Activated naive CD4-positive, alpha-beta T cell treated with anti-CD3 and anti-CD28 coated beads, Interleukin-2, amount 10 ng/mL, durations not matched to agents 7 days and 5 days (primary cell): ENCODE results near the gene KCNT2.

ENCODE experiments used
- CTCF ChIA-PET: fragments of 350-600 bp; sonication (Branson Sonifier 250); formaldehyde crosslinking; loops from one replicate; lab custom pipeline; 2021; ENCODE audit warnings: antibody characterized with exemption; lab: Charles Lee
- DNase-seq: peaks from one replicate; pipeline ENCODE4 v3.0.0-alpha.2; 2020
- H3K27ac Mint-ChIP-seq: one replicate; pipeline ENCODE4 v1.8.0; 2021; ENCODE audit warnings: mild to moderate bottlenecking, moderate library complexity, mixed read lengths
- H3K27me3 Mint-ChIP-seq: one replicate; pipeline ENCODE4 v1.8.0; 2021; ENCODE audit warnings: mild to moderate bottlenecking, mixed read lengths
- H3K36me3 Mint-ChIP-seq: one replicate; pipeline ENCODE4 v1.8.0; 2021; ENCODE audit warnings: mixed read lengths
- H3K4me1 Mint-ChIP-seq: one replicate; pipeline ENCODE4 v1.8.0; 2021; ENCODE audit warnings: mixed read lengths
- H3K4me3 Mint-ChIP-seq: one replicate; pipeline ENCODE4 v1.8.0; 2021; ENCODE audit warnings: mild to moderate bottlenecking, moderate library complexity, mixed read lengths
- H3K9me3 Mint-ChIP-seq: one replicate; pipeline ENCODE4 v1.8.0; 2021; ENCODE audit warnings: mixed read lengths

KCNT2 gene

GRCh38 chr1:196437671-196438070 is 170.6 kb downstream of the KCNT2 start:
- Mint-ChIP-seq H3K36me3 (no peaks in the 10 kb centered on the region), H3K4me1 (no peaks in the 10 kb centered on the region), H3K27ac (no peak overlapping the region), H3K27me3 (no peaks in the 10 kb centered on the region), H3K4me3 (no peak overlapping the region), H3K9me3 (no peaks in the 10 kb centered on the region)
- DNase-seq: no peak
- CTCF ChIA-PET: no interaction called here

DNA sequence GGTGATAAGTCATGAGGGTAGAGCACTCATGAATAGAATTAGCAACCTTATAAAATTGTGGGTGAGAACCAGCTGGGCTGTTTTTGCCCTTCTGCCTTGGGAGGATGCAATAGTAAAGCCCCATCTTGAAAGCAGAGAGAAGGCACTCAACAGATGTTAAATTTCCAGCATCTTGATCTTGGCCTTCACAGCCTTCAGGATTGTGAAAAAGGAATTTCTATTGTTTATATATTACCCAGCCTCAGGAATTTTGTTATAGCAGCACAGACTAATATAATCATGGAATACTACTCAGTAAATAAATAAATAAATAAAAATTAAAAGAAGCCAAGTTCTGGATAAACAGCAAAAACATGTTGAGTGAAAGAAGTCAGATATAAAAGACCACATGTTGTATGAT is 175.2 kb downstream of the KCNT2 start:
- no peak overlapping the region for H3K4me3 Mint-ChIP-seq
- no peak for DNase-seq
- H3K27ac Mint-ChIP-seq: no peak overlapping the region
- no peaks in the 10 kb centered on the region for H3K4me1 Mint-ChIP-seq
- CTCF ChIA-PET: no interaction called here
- H3K9me3 Mint-ChIP-seq: peaks cover 2% of the 10 kb centered on the region
- no peaks in the 10 kb centered on the region for H3K36me3 Mint-ChIP-seq
- no peaks in the 10 kb centered on the region for H3K27me3 Mint-ChIP-seq

DNA sequence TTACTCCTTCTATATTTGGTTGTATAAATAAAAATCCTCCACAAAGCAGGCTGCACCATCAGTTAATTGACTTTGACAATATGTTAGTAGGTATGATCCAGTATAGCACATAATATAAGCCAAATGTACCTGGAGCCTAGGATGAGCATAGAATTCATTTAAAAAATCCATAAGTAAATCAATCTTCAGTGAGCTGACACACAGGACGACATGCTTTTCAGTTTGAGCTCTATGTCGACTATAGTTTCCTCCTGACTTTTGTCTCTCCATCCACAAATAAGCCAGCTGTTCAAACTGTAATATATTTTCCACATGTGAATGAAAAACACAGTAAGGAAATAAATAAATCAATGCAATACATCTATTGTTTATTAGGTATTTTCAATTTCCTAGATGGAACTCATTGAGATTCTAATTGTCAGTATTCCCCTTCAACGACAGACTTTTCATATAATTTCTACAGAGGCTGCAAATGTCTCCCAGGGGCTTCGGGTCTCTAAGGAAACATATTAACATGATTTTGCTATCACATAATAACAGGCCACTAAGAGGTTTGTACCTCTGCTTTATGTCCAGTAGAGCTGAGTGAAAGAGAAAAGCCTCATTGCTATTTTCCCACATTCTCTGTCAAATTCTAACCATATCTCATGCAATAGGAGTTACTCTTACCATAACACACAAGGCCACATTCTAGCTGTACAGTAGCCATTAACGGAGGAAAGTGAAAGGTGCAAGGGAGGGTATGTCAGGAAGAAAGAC is 180.1 kb downstream of the KCNT2 start:
- no peaks in the 10 kb centered on the region for H3K4me1 Mint-ChIP-seq
- DNase-seq: no peak
- H3K9me3 Mint-ChIP-seq: peaks cover 2% of the 10 kb centered on the region
- H3K27me3 Mint-ChIP-seq: no peaks in the 10 kb centered on the region
- CTCF ChIA-PET: no interaction called here
- H3K27ac Mint-ChIP-seq: no peak overlapping the region
- no peak overlapping the region for H3K4me3 Mint-ChIP-seq
- no peaks in the 10 kb centered on the region for H3K36me3 Mint-ChIP-seq

GRCh38 chr1:196425513-196425912 is 182.7 kb downstream of the KCNT2 start:
- Mint-ChIP-seq H3K27ac (no peak overlapping the region), H3K36me3 (no peaks in the 10 kb centered on the region), H3K9me3 (no peaks in the 10 kb centered on the region), H3K4me1 (no peaks in the 10 kb centered on the region), H3K4me3 (no peak overlapping the region), H3K27me3 (no peaks in the 10 kb centered on the region)
- CTCF ChIA-PET: interaction anchor here (0.6 kb wide), 1 partner anchor 1037 kb away, joined by 4 read pairs; no protein-coding TSS in a partner anchor
- no peak for DNase-seq

- H3K9me3 Mint-ChIP-seq: no peaks in the 10 kb centered on the region
- H3K4me3 Mint-ChIP-seq: no peak overlapping the region
- CTCF ChIA-PET: no interaction called here
- no peak for DNase-seq
- H3K27ac Mint-ChIP-seq: no peak overlapping the region
- no peaks in the 10 kb centered on the region for H3K36me3 Mint-ChIP-seq
- no peaks in the 10 kb centered on the region for H3K27me3 Mint-ChIP-seq
- no peaks in the 10 kb centered on the region for H3K4me1 Mint-ChIP-seq
These were observed 184.6 kb downstream of the KCNT2 start for GRCh38 chr1:196423612-196424011.

GRCh38 chr1:196418772-196419171 is 189.5 kb downstream of the KCNT2 start:
- no peaks in the 10 kb centered on the region for H3K27me3 Mint-ChIP-seq
- H3K27ac Mint-ChIP-seq: no peak overlapping the region
- no peaks in the 10 kb centered on the region for H3K4me1 Mint-ChIP-seq
- H3K4me3 Mint-ChIP-seq: no peak overlapping the region
- H3K36me3 Mint-ChIP-seq: no peaks in the 10 kb centered on the region
- DNase-seq: no peak
- CTCF ChIA-PET: no interaction called here
- no peaks in the 10 kb centered on the region for H3K9me3 Mint-ChIP-seq

DNA sequence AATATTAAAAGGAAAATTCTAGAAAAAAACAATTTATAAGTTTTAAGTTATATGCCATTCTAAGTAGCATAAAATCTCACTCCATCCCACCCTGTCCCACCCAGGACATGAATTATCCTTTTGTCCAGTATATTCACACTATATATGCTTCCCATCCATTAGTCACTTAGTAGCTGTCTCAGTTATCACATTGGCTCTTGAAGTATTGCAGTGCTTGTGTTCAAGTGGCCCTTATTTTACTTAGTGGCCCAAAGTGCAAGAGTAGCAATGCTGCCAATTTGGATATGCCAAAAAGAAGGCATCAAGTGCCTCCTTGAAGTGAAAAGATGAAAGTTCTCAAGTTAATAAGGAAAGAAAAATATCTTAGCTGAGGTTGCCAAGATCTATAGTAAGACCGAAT is 192.3 kb downstream of the KCNT2 start:
- Mint-ChIP-seq H3K36me3 (no peaks in the 10 kb centered on the region), H3K9me3 (no peaks in the 10 kb centered on the region), H3K4me3 (no peak overlapping the region), H3K4me1 (no peaks in the 10 kb centered on the region), H3K27ac (no peak overlapping the region), H3K27me3 (no peaks in the 10 kb centered on the region)
- no peak for DNase-seq
- CTCF ChIA-PET: no interaction called here

- H3K4me1 Mint-ChIP-seq: no peaks in the 10 kb centered on the region
- H3K36me3 Mint-ChIP-seq: no peaks in the 10 kb centered on the region
- CTCF ChIA-PET: no interaction called here
- DNase-seq: no peak
- H3K4me3 Mint-ChIP-seq: no peak overlapping the region
- no peaks in the 10 kb centered on the region for H3K9me3 Mint-ChIP-seq
- H3K27me3 Mint-ChIP-seq: no peaks in the 10 kb centered on the region
- H3K27ac Mint-ChIP-seq: no peak overlapping the region
These were observed 195.9 kb downstream of the KCNT2 start for GRCh38 chr1:196412326-196412725.

- no peaks in the 10 kb centered on the region for H3K36me3 Mint-ChIP-seq
- H3K4me3 Mint-ChIP-seq: no peak overlapping the region
- no peak overlapping the region for H3K27ac Mint-ChIP-seq
- H3K27me3 Mint-ChIP-seq: no peaks in the 10 kb centered on the region
- DNase-seq: no peak
- H3K4me1 Mint-ChIP-seq: no peaks in the 10 kb centered on the region
- no peaks in the 10 kb centered on the region for H3K9me3 Mint-ChIP-seq
- CTCF ChIA-PET: no interaction called here
These were observed 197.5 kb downstream of the KCNT2 start for GRCh38 chr1:196410768-196411167.

GRCh38 chr1:196409586-196409985 is 198.7 kb downstream of the KCNT2 start:
- no peaks in the 10 kb centered on the region for H3K4me1 Mint-ChIP-seq
- no peaks in the 10 kb centered on the region for H3K9me3 Mint-ChIP-seq
- no peaks in the 10 kb centered on the region for H3K27me3 Mint-ChIP-seq
- no peaks in the 10 kb centered on the region for H3K36me3 Mint-ChIP-seq
- no peak for DNase-seq
- CTCF ChIA-PET: no interaction called here
- no peak overlapping the region for H3K4me3 Mint-ChIP-seq
- no peak overlapping the region for H3K27ac Mint-ChIP-seq

DNA sequence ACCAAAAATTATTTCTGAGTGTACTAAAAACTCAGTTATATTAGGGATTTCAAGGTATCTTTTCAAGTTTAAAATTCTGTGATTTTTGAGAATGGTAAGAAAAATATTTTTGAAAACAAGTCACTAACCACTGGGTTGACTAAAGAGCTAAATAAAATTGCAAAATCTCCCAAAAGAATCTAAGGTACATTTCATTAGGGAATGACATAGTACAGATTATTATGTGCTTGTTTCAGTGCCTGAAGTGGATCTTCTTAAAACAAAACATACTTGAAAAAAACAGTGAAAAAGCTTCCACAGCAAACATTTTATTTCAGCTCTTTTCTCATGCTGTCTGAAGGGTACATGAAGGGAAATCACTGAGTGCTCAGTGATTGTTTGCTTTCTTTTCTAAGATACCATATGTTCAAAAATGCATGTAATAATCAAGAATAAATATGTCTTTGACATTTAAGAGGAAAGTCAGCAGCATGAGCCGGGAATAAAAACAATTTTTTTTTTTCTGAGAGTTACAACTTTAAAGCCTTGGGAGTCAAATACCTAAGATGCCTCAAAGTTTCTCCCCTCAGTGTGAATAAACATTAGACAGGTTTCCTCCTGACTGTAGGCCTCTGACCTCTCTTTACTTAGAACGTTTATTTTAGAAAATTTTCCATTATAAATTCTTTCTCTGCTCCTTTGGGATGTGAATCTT is 200.7 kb downstream of the KCNT2 start:
- Mint-ChIP-seq H3K4me3 (no peak overlapping the region), H3K27ac (no peak overlapping the region), H3K27me3 (no peaks in the 10 kb centered on the region), H3K36me3 (no peaks in the 10 kb centered on the region), H3K9me3 (no peaks in the 10 kb centered on the region), H3K4me1 (no peaks in the 10 kb centered on the region)
- CTCF ChIA-PET: interaction anchor here (0.6 kb wide), 1 partner anchor 117 kb away, joined by 3 read pairs; no protein-coding TSS in a partner anchor
- DNase-seq: no peak

GRCh38 chr1:196405839-196406238 is 202.4 kb downstream of the KCNT2 start:
- no peak for DNase-seq
- Mint-ChIP-seq H3K36me3 (no peaks in the 10 kb centered on the region), H3K4me1 (no peaks in the 10 kb centered on the region), H3K27ac (no peak overlapping the region), H3K27me3 (no peaks in the 10 kb centered on the region), H3K9me3 (no peaks in the 10 kb centered on the region), H3K4me3 (no peak overlapping the region)
- CTCF ChIA-PET: no interaction called here

DNA sequence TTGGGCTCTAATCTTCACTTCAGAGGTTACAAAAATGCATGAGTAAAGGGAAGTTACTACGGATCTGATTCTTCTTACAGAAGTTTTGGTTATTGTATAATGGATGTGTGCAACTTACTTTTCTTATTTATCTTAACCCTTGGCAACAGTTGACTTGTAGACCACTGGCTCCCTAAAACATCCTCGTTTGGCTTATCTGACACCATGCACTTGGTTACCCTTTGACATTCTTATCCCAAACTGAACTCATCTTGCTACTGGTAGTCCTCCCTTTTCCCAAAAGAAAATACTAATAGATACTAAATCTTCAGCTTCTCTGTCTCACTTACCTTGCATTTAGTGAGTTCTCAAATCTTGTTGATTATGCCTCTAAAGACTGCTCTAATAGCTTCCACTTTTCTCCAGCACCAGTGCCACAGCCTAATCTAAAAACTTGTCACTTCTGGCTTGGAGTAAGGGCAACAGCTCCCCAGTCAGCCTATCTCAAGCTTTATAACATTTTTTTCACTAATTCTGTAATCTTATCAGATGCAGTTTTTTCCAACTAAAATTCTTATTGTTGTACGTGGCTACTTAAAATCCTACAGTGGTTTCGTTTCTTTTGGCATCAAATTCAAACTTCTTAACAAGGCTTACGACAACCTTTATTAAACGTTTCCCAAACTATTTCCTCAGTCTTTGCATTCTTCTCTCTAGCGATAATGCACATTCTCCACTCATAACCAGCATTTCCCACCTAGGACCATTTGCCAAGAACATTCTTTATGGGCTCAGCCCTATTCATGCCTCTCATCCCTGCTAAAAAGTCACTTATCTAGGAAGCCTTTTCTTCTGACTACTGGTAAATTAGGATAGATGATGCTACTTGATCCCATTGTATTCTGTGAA is 204.2 kb downstream of the KCNT2 start:
- CTCF ChIA-PET: no interaction called here
- H3K9me3 Mint-ChIP-seq: no peaks in the 10 kb centered on the region

GRCh38 chr1:196401891-196402290 is 206.3 kb downstream of the KCNT2 start:
- DNase-seq: no peak
- Mint-ChIP-seq H3K9me3 (no peaks in the 10 kb centered on the region), H3K4me3 (no peak overlapping the region), H3K27me3 (no peaks in the 10 kb centered on the region), H3K4me1 (no peaks in the 10 kb centered on the region), H3K36me3 (no peaks in the 10 kb centered on the region), H3K27ac (no peak overlapping the region)
- CTCF ChIA-PET: no interaction called here

More for the DNA sequence above, 204.2 kb downstream of the KCNT2 start:
- no peaks in the 10 kb centered on the region for H3K27me3 Mint-ChIP-seq
- no peak overlapping the region for H3K4me3 Mint-ChIP-seq
- H3K27ac Mint-ChIP-seq: no peak overlapping the region
- DNase-seq: no peak
- H3K4me1 Mint-ChIP-seq: no peaks in the 10 kb centered on the region
- H3K36me3 Mint-ChIP-seq: no peaks in the 10 kb centered on the region
